HepG2 (cell line): ENCODE results near the gene SLC35A2. TPM values are rescaled to one million over a fixed set of nuclear protein-coding genes. Genes with fewer than 3 reads are reported as not detected.

Experiments used
- ATAC-seq: fragments of 200-7000 bp; cut with Tn5 transposase; 3 replicates; pipeline ENCODE4 v1.9.1; 2020; ENCODE audit warnings: mild to moderate bottlenecking, moderate library complexity
- BruUV-seq: library from RNA; stranded (reverse); fragments of 400-500 nt; replicated peaks from 2 replicates; lab custom pipeline; 2021; lab: Mats Ljungman, UMichigan
- CTCF ChIA-PET: fragments of 300-600 bp; formaldehyde crosslinking; extraction: SDS; loops from one replicate; lab custom pipeline; 2021; ENCODE audit warnings: low total read pairs, inconsistent platforms, low intra/inter-chr PET ratio; lab: Yijun Ruan, JAX
- POLR2A ChIA-PET: fragments of 350-600 bp; sonication (Branson Sonifier 250); formaldehyde crosslinking; loops from one replicate; lab custom pipeline; 2020; ENCODE audit warnings: antibody characterized with exemption, inconsistent platforms; lab: Yijun Ruan, JAX
- DNase-seq: peaks from one replicate; pipeline ENCODE4 v3.0.0-alpha.2; 2015; ENCODE audit warnings: low spot score
- FAIRE-seq: peaks from 3 replicates; lab custom pipeline; 2011; peaks lifted over from hg19 to GRCh38; lab: Jason Lieb, UNC
- H2AFZ ChIP-seq: one replicate; pipeline ENCODE4 v1.6.1; 2011; ENCODE audit warnings: low read length, inconsistent platforms
- H3K27ac ChIP-seq: fragments of 300-600 bp; 3 replicates; pipeline ENCODE4 v1.8.0; 2011; ENCODE audit warnings: mixed run types, mild to moderate bottlenecking, mixed read lengths, low read length, inconsistent platforms; ENCODE audit not compliant: insufficient read depth; ENCODE audit errors: extremely low read length
- H3K27me3 ChIP-seq, 2 experiments: fragments of 200-600 bp in 1 of 2; 2 replicates in 1 of 2; 3 replicates in 1 of 2; pipeline versions ENCODE4 v1.6.0 to v1.8.0; 2011; ENCODE audit warnings: low read length in 2 of 2, mild to moderate bottlenecking in 2 of 2, moderate library complexity in 2 of 2, inconsistent platforms in 1 of 2; ENCODE audit not compliant: insufficient read depth in 2 of 2, control insufficient read depth in 1 of 2
- H3K36me3 ChIP-seq, 2 experiments: fragments of 200-600 bp in 1 of 2; replicated peaks in 1 of 2; 2 replicates in 1 of 2; 3 replicates in 1 of 2; pipeline versions ENCODE4 v1.5.1 to v1.8.0; 2011; ENCODE audit warnings: low read length in 2 of 2, inconsistent platforms in 1 of 2; ENCODE audit not compliant: insufficient read depth in 2 of 2, control insufficient read depth in 1 of 2
- H3K4me1 ChIP-seq: 2 replicates; pipeline ENCODE4 v1.5.1; 2012; ENCODE audit warnings: low read length, inconsistent platforms; ENCODE audit not compliant: insufficient read depth
- H3K4me2 ChIP-seq: 2 replicates; pipeline ENCODE4 v1.6.0; 2011; ENCODE audit warnings: low read depth, low read length, inconsistent platforms
- H3K4me3 ChIP-seq, 3 experiments: fragments of 200-600 bp in 1 of 3; sonication (generic), shearing (Covaris generic) in 1 of 3; replicated peaks in 1 of 3; 2 replicates each; pipeline ENCODE4 v1.5.1; 2011 to 2016; ENCODE audit warnings: low read length in 3 of 3, inconsistent platforms in 2 of 3, low read depth in 2 of 3, mild to moderate bottlenecking in 2 of 3, control low read depth in 1 of 3, mixed read lengths in 1 of 3; ENCODE audit not compliant: insufficient read depth in 1 of 3
- H3K79me2 ChIP-seq: one replicate; pipeline ENCODE4 v1.6.1; 2011; ENCODE audit warnings: low read length, inconsistent platforms; ENCODE audit not compliant: insufficient read depth
- H3K9ac ChIP-seq: 2 replicates; pipeline ENCODE4 v1.6.0; 2011; ENCODE audit warnings: mild to moderate bottlenecking, low read depth, low read length, inconsistent platforms; ENCODE audit not compliant: insufficient read depth
- H3K9me3 ChIP-seq: 2 replicates; pipeline ENCODE4 v1.5.1; 2012; ENCODE audit warnings: mild to moderate bottlenecking, low read length
- H4K20me1 ChIP-seq: 2 replicates; pipeline ENCODE4 v1.6.0; 2011; ENCODE audit warnings: inconsistent platforms, mild to moderate bottlenecking, low read length, moderate library complexity; ENCODE audit not compliant: insufficient read depth
- KLF12 ChIP-seq: sonication (generic); formaldehyde crosslinking; IDR thresholded peaks from 2 replicates; pipeline ENCODE4 v1.4.0; 2020; ENCODE audit warnings: missing genetic modification reagents, borderline replicate concordance
- SPEN ChIP-seq: sonication (generic); formaldehyde crosslinking; IDR thresholded peaks from 2 replicates; pipeline ENCODE4 v1.5.1; 2020; ENCODE audit warnings: low read depth, mild to moderate bottlenecking, missing genetic modification reagents
- ZBTB42 ChIP-seq: sonication (generic); formaldehyde crosslinking; IDR thresholded peaks from 2 replicates; pipeline ENCODE4 v1.5.0; 2020; ENCODE audit warnings: mild to moderate bottlenecking, missing genetic modification reagents
- ZNF142 ChIP-seq: sonication (generic); formaldehyde crosslinking; IDR thresholded peaks from 2 replicates; pipeline ENCODE4 v1.4.0; 2020; ENCODE audit warnings: missing genetic modification reagents
- WGBS: methylation state at CpG from one replicate; pipeline ENCODE4 v1.1.6; 2017; ENCODE audit warnings: low lambda C conversion rate; 5-methylcytosine and 5-hydroxymethylcytosine counted together
- in situ Hi-C: cut with HindIII; loops from 2 replicates; pipeline ENCODE4 v1.10.0; 2017; ENCODE audit warnings: low pct_unique_long_range_greater_than_20kb; ENCODE audit not compliant: extremely low pct_ligation_motif_present
- intact Hi-C: fragments of 100-400 bp; cut with micrococcal nuclease; formaldehyde crosslinking; loops from one replicate; pipeline ENCODE4 v1.10.0; 2022; ENCODE audit not compliant: unreplicated experiment
- polyA plus RNA-seq, 8 experiments: library from polyadenylated mRNA; depleted of rRNA in 3 of 8; stranded (reverse) in 7 of 8; unstranded in 1 of 8; fragments of >200 nt; fragmentation: Illumina TruSeq in 4 of 8; extraction: Trizol in 4 of 8; gene quantifications; 2 replicates each; pipeline versions ENCODE4 v1.2.1 to v1.2.3, GENCODE V29; 2011 to 2016; ENCODE audit warnings: low read depth in 4 of 8, missing spikeins in 1 of 8, mixed read lengths in 1 of 8; ENCODE audit not compliant: insufficient read depth in 1 of 8
- total RNA-seq, 5 experiments: library from RNA; depleted of rRNA; stranded (reverse); fragments of >200 nt; fragmentation: Illumina TruSeq; extraction: Trizol; gene quantifications; 2 replicates each; pipeline ENCODE4 v1.2.3, GENCODE V29; 2016; ENCODE audit warnings: low read depth in 1 of 5

The SLC35A2 gene
- total and polyA plus RNA-seq, 2 of the 13 experiments (the other 11 are each of a cell fraction or from before 2014, with no cell fraction given): 32.1 to 40.8 TPM

GRCh38 chrX:48927736-48928382 lies 16.4 kb upstream of the SLC35A2 start:
- no peak overlapping the region for H3K4me3 ChIP-seq
- intact Hi-C loops (loop anchor here (1.0 kb wide), 1 partner anchor 17 kb away; no protein-coding TSS in a partner anchor), in situ Hi-C loops (no loop called here)
- ATAC-seq: no peak
- no peak overlapping the region for H2AFZ ChIP-seq
- no TSS peak for BruUV-seq
- H3K27me3 ChIP-seq: no peaks in the 10 kb centered on the region
- TF ChIP-seq ZBTB42 (CRISPR knock-in tag): no peak
- no peak for TF ChIP-seq SPEN (CRISPR knock-in tag)
- TF ChIP-seq KLF12 (CRISPR knock-in tag): no peak
- no peak for TF ChIP-seq ZNF142
- H3K9me3 ChIP-seq: no peaks in the 10 kb centered on the region
- POLR2A ChIA-PET: no interaction called here
- CTCF ChIA-PET: no interaction called here
- H3K4me2 ChIP-seq: no peak overlapping the region
- no peak for DNase-seq
- no peaks in the 10 kb centered on the region for H4K20me1 ChIP-seq
- FAIRE-seq: no peak
- H3K4me1 ChIP-seq: no peaks in the 10 kb centered on the region
- peaks cover 5 to 23% of the 10 kb centered on the region in 2 experiments; a peak in 4 of 5 replicates for H3K36me3 ChIP-seq
- 100% methylated on average over 2 of the region's 2 CpGs for WGBS
- H3K9ac ChIP-seq: no peak overlapping the region
- no peaks in the 10 kb centered on the region for H3K79me2 ChIP-seq
- H3K27ac ChIP-seq: no peak overlapping the region
